Activated CD4-positive, alpha-beta T cell treated with anti-CD3 and anti-CD28 coated beads, Interleukin-2, Interleukin-6, amounts not matched to agents 100 ng/mL and 50 ng/mL, durations not matched to agents 16 hours and 8 hours (primary cell): Measurements from ENCODE around the gene RAB3IP.
"Not testable (repeated sequence)": the region's sequence is repeated elsewhere in the genome, so short reads cannot be mapped to it uniquely, and the experiment has no call there.

Experiments
- DNase-seq: peaks from one replicate; pipeline ENCODE4 v3.0.0-alpha.2; 2020

The RAB3IP gene

DNA sequence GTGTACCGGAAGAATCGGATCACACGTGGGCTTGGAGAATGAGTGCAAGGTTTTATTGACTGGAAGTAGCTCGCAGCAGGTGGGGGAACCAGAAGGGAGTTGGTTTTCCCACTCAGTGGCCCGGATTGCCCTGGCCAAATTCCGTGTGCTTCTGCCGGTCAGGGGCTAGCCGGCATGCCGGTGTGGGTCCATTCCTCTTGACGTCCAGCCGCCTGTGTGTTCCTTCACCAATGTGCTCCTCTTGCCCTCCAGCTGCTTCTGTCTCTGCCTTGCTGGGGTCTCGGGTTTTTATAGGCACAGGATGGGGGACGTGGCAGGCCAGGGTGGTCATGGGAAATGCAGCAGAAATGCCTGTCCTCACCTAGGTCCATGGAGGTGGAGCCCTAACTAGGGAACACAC lies 97.4 kb downstream of the RAB3IP start:
- DNase-seq: no peak

DNA sequence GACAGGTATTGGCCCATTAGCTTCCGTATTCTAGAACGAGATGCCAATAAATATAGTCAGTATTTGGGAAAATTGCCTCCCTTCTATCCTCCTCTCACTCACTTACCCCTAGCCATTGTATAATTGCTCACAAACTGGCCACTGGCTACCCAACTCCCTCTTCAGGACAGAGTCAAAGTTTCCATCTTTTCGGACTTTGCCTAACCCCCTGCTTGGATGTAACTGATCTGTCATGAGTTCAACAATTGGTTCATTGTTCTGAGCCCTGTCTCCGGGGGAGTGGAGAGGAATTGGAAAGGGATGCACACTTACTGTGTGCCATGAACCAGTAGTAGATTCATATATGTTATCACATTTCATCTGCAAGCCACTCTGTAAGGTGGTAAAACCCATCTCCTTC lies 98.5 kb downstream of the RAB3IP start:
- DNase-seq: no peak

GRCh38 chr12:69837657-69838415 lies 99.2 kb downstream of the RAB3IP start:
- no peak for DNase-seq

DNA sequence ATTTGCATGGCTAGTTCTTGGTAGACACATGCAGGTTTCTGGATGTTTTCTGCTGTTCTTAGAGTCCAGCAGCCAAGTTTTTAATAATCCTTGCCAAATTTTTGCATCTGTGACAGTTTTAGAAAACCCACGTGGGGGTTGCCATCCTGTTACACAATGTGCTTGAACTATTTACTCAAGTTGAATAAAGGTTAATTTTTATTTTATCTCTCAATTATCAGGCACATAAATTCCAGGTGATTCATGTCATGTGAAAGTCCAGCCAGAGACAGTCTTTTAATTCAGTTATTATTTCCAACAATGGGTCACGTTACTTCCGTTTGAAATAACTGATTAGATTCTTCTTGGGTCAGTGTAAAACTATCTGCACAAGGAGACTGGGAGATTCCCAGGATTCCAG lies 102.1 kb downstream of the RAB3IP start:
- no peak for DNase-seq

DNA sequence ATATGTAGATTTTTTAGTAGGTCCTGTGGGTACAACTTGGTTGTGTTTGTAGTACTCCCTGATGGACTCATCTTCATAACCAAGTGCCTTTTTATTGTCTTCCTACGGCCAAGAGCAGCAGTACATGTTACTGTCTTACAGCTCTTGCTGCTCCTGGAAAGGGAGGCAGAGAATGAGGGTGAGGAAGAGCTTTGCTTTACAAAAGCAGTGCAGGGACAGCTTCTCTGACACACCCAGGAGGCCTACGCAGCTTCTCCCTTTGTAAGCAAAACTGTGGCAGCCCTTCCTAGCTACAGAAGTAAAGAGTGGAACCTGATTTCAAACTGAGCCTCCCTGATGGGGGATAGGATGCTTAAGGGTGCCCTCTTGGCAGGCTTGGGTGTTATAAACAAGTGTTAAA lies 104.9 kb downstream of the RAB3IP start:
- no peak for DNase-seq

- DNase-seq: no peak
Observed at GRCh38 chr12:69844416-69844815, 105.8 kb downstream of the RAB3IP start.

DNA sequence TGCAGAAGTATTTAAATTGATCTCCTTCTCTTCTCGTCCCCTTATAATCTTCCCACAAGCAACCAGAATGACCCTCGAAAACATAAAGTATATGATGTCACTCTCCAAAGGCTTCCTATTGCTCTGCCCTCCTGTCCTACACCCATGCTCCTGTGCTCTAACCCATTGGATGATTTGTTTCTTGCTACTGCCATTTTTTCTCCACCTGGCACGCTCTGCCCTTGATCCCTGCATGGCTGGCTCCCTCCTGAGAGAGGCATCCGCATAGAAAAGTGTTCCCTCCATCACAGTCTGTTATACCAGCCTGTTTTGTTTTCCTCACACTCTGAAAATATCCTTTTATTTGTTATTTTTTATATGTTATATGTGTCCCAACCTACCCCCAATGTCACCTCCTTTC lies 106.2 kb downstream of the RAB3IP start:
- DNase-seq: no peak

GRCh38 chr12:69846976-69847375 lies 108.3 kb downstream of the RAB3IP start:
- no peak for DNase-seq

DNA sequence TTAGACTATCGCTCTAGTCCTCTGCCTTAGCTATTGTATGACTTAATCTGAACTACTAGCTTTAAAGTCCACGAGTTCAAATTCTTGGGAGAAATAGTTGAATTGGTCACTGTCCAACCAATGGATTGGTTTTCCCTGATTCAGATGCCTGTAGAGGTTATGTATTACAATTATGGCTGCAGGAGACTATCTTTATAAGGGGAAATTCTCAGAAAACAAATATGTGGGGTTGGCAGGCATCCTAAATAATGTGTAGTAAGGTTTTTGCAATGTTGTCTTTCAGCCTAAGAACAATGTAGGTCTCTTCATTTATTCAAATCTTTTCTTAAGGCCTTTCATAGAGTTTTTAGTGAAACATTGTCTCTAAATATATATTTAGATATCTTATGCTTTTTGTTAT lies 113.3 kb downstream of the RAB3IP start:
- DNase-seq: no peak

GRCh38 chr12:69853176-69853961 lies 114.7 kb downstream of the RAB3IP start:
- DNase-seq: not testable (repeated sequence)

- no peak for DNase-seq
Observed at GRCh38 chr12:69866698-69867097, 128.0 kb downstream of the RAB3IP start.

DNA sequence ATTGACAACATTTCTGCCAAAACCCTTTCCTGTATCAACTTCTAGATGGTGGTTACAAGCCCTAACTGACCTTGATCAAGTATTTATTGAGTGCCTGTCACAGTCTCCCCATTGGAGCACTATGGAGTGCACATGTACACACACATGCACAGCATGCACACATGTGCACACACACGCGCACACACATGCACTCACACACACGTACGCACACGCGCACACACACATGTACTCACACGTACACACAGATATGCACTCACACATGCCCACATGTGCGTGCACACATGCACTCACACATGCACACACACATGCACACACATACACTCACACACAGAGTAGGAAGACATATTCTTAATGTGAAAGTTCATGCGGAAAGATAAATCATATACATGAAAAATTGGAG lies 130.0 kb downstream of the RAB3IP start:
- DNase-seq: no peak

GRCh38 chr12:69872804-69873203 lies 134.1 kb downstream of the RAB3IP start:
- no peak for DNase-seq
